ENCODE measurements around the gene EMSY.

GRCh38 chr11:76596652-76597051, 151.8 kb downstream of the EMSY start:
- TF ChIP-seq POLR2A (IDR thresholded peaks at IDR 0.05; ENCODE audit: low read depth, low read length) (no peak), POLR2AphosphoS5 (IDR thresholded peaks at IDR 0.05; ENCODE audit: low read depth, low read length) (no peak), TAF1 (IDR thresholded peaks at IDR 0.05; ENCODE audit: low read depth, low read length) (no peak), SPI1 (IDR thresholded peaks at IDR 0.05; ENCODE audit: low read depth, low read length) (no peak), PAX5 (IDR thresholded peaks at IDR 0.05; ENCODE audit: insufficient read depth, low read length, severe bottlenecking) (no peak)
